Endothelial cell of umbilical vein (primary cell): Measurements from ENCODE around the gene KCND1. TPM values are rescaled to one million over a fixed set of nuclear protein-coding genes. Genes with fewer than 3 reads are reported as not detected.

Experiments used
- BruUV-seq: library from RNA; stranded (reverse); fragments of 400-500 nt; replicated peaks from 2 replicates; lab custom pipeline; 2021; lab: Mats Ljungman, UMichigan
- CTCF ChIA-PET: fragments of 300-600, 350-600 bp; sonication (Branson Sonifier 250); formaldehyde crosslinking; loops from one replicate; lab custom pipeline; 2021; ENCODE audit warnings: antibody characterized with exemption, inconsistent platforms; lab: Charles Lee
- POLR2A ChIA-PET: fragments of 300-600, 350-600 bp; sonication (Branson Sonifier 250); formaldehyde crosslinking; loops from one replicate; lab custom pipeline; 2021; ENCODE audit warnings: antibody characterized with exemption, inconsistent platforms; lab: Charles Lee
- DNase-seq: peaks from one replicate; pipeline ENCODE4 v3.0.0-alpha.2; 2011; ENCODE audit warnings: low read depth, low spot score
- FAIRE-seq: peaks from 2 replicates; lab custom pipeline; 2011; peaks lifted over from hg19 to GRCh38; lab: Jason Lieb, UNC
- H2AFZ ChIP-seq: 2 replicates; pipeline ENCODE4 v1.6.0; 2012; ENCODE audit warnings: low read depth, low read length, control low read depth, inconsistent platforms
- H3K27ac ChIP-seq: 2 replicates; pipeline ENCODE4 v1.5.1; 2011; ENCODE audit warnings: low read depth, mild to moderate bottlenecking, control low read depth, low read length, moderate library complexity; ENCODE audit not compliant: insufficient read depth
- H3K27me3 ChIP-seq, 2 experiments: 2 replicates each; pipeline versions ENCODE4 v1.6.0 to v1.6.1; 2011; ENCODE audit warnings: low read length in 2 of 2, mixed read lengths in 1 of 2; ENCODE audit not compliant: control insufficient read depth in 2 of 2, insufficient read depth in 2 of 2
- H3K36me3 ChIP-seq, 2 experiments: 2 replicates in 1 of 2; 3 replicates in 1 of 2; pipeline ENCODE4 v1.5.1; 2011; ENCODE audit warnings: low read length in 2 of 2, mild to moderate bottlenecking in 1 of 2, moderate library complexity in 1 of 2; ENCODE audit not compliant: control insufficient read depth in 2 of 2, insufficient read depth in 2 of 2; ENCODE audit errors: extremely low read depth in 1 of 2
- H3K4me1 ChIP-seq: 3 replicates; pipeline ENCODE4 v1.5.1; 2011; ENCODE audit warnings: mild to moderate bottlenecking, low read length; ENCODE audit not compliant: control insufficient read depth, insufficient read depth; ENCODE audit errors: extremely low read depth
- H3K4me2 ChIP-seq: 2 replicates; pipeline ENCODE4 v1.6.1; 2011; ENCODE audit warnings: low read length, control low read depth, mixed read lengths; ENCODE audit not compliant: insufficient read depth
- H3K4me3 ChIP-seq, 3 experiments: fragments of 200-600 bp in 1 of 3; sonication (generic), shearing (Covaris generic) in 1 of 3; replicated peaks in 1 of 3; 2 replicates each; pipeline ENCODE4 v1.5.1; 2011 to 2016; ENCODE audit warnings: control low read depth in 3 of 3, low read length in 3 of 3, mild to moderate bottlenecking in 2 of 3, inconsistent platforms in 1 of 3, low read depth in 1 of 3, moderate library complexity in 1 of 3; ENCODE audit not compliant: insufficient read depth in 1 of 3
- H3K79me2 ChIP-seq: 2 replicates; pipeline ENCODE4 v1.6.0; 2012; ENCODE audit warnings: low read length, inconsistent platforms; ENCODE audit not compliant: control insufficient read depth, insufficient read depth
- H3K9ac ChIP-seq: replicated peaks from 2 replicates; pipeline ENCODE3; 2011; ENCODE audit warnings: low read length, control low read depth; ENCODE audit not compliant: insufficient read depth; ENCODE audit errors: extremely low read depth
- H3K9me1 ChIP-seq: replicated peaks from 3 replicates; pipeline ENCODE4 v1.6.0; 2011; ENCODE audit warnings: mild to moderate bottlenecking, low read length; ENCODE audit not compliant: control insufficient read depth, insufficient read depth; ENCODE audit errors: extremely low read depth
- H3K9me3 ChIP-seq: replicated peaks from 2 replicates; pipeline ENCODE4 v1.5.1; 2012; ENCODE audit warnings: low read length, inconsistent platforms; ENCODE audit not compliant: control insufficient read depth, insufficient read depth
- H4K20me1 ChIP-seq: replicated peaks from 2 replicates; pipeline ENCODE3; 2011; ENCODE audit warnings: mild to moderate bottlenecking, low read length; ENCODE audit not compliant: control insufficient read depth, insufficient read depth; ENCODE audit errors: extremely low read depth
- CTCF ChIP-seq, 2 donors: IDR thresholded peaks; 1 replicate in 1 of 2; 2 replicates in 1 of 2; pipeline ENCODE4 v1.5.1; 2011; ENCODE audit warnings: low read length in 2 of 2, mild to moderate bottlenecking in 2 of 2, moderate library complexity in 2 of 2, control low read depth in 1 of 2, inconsistent platforms in 1 of 2, low read depth in 1 of 2; ENCODE audit not compliant: insufficient read depth in 1 of 2; ENCODE audit errors: extremely low read depth in 1 of 2
- FOS ChIP-seq: IDR thresholded peaks from 2 replicates; pipeline ENCODE4 v1.6.1; 2011; ENCODE audit warnings: mild to moderate bottlenecking, low read length, moderate library complexity, borderline replicate concordance; ENCODE audit not compliant: insufficient read depth
- GATA2 ChIP-seq: IDR thresholded peaks from 2 replicates; pipeline ENCODE4 v1.7.0; 2011; ENCODE audit warnings: low read depth, mild to moderate bottlenecking, moderate library complexity, mixed read lengths, low read length; ENCODE audit not compliant: insufficient read length, insufficient read depth
- JUN ChIP-seq: IDR thresholded peaks from 2 replicates; pipeline ENCODE4 v1.6.1; 2011; ENCODE audit warnings: borderline replicate concordance, low read depth; ENCODE audit not compliant: insufficient read length, insufficient read depth
- MAX ChIP-seq: IDR thresholded peaks from 2 replicates; pipeline ENCODE4 v1.6.1; 2011; ENCODE audit not compliant: insufficient read depth, insufficient read length
- MYC ChIP-seq: IDR thresholded peaks from one replicate; pipeline ENCODE4 v1.6.1; 2011; ENCODE audit warnings: mild to moderate bottlenecking, low read depth, low read length
- POLR2AphosphoS5 ChIP-seq: IDR thresholded peaks from 2 replicates; pipeline ENCODE4 v1.6.1; 2012; ENCODE audit warnings: low read depth, mild to moderate bottlenecking, control low read depth, low read length, moderate library complexity; ENCODE audit not compliant: insufficient read depth
- dilution Hi-C: fragments of 300-500 bp; cut with MboI; formaldehyde crosslinking; loops from one replicate; pipeline ENCODE4 v1.15.0; 2019; ENCODE audit warnings: low sequenced_read_pairs; ENCODE audit not compliant: extremely low pct_ligation_motif_present
- intact Hi-C: fragments of 100-400 bp; cut with micrococcal nuclease; formaldehyde crosslinking; loops from one replicate; pipeline ENCODE4 v1.10.0; 2022
- polyA plus RNA-seq, 4 experiments: library from polyadenylated mRNA; depleted of rRNA in 3 of 4; stranded (reverse) in 3 of 4; unstranded in 1 of 4; fragments of >200 nt; gene quantifications; 2 replicates each; pipeline versions ENCODE4 v1.2.1 to v1.2.3, GENCODE V29; 2011 to 2012; ENCODE audit warnings: missing spikeins in 1 of 4
- total RNA-seq: library from RNA; stranded (reverse); gene quantifications from 2 replicates; pipeline ENCODE4 v1.2.3, GENCODE V29; 2021

The KCND1 gene
- total and polyA plus RNA-seq, 2 donors (not counting 3 experiments of a cell fraction or from before 2014, with no cell fraction given), result 0.54 to 1.3 TPM

- CTCF ChIA-PET, result no interaction called here
- intact Hi-C loops, result no loop called here
Measured at GRCh38 chrX:48960291-48960690, 11.4 kb downstream of the KCND1 start.

More at GRCh38 chrX:48960291-48960690, 11.4 kb downstream of the KCND1 start:
- Histone ChIP-seq H3K4me2 (no peak overlapping the region), H3K4me3 (no peak overlapping the region), H3K36me3 (no peaks in the 10 kb centered on the region), H3K4me1 (peaks cover 16% of the 10 kb centered on the region), H3K79me2 (peaks cover 17% of the 10 kb centered on the region), H2AFZ (no peak overlapping the region), H3K27ac (no peak overlapping the region), H4K20me1 (no peaks in the 10 kb centered on the region), H3K9ac (no peak overlapping the region), H3K9me1 (no peaks in the 10 kb centered on the region), H3K9me3 (no peaks in the 10 kb centered on the region), H3K27me3 (no peaks in the 10 kb centered on the region)
- BruUV-seq, result no TSS peak
- no peak for TF ChIP-seq JUN
- TF ChIP-seq POLR2AphosphoS5, result no peak
- no peak for TF ChIP-seq MAX
- no peak for TF ChIP-seq MYC
- TF ChIP-seq GATA2, result no peak
- TF ChIP-seq FOS, result no peak
- TF ChIP-seq CTCF (IDR thresholded peaks at IDR 0.05; ENCODE audit: extremely low read depth in 1 of 2, insufficient read depth in 1 of 2, low read depth in 1 of 2, low read length in 2 of 2), result no peak
- POLR2A ChIA-PET, result no interaction called here
- dilution Hi-C loops, result no loop called here
- FAIRE-seq (no peak), DNase-seq (no peak)
